HG03139 (cell line): ENCODE data around the gene JSRP1.

Experiments used
- ATAC-seq: cut with Tn5 transposase; IDR thresholded peaks from one replicate; pipeline ENCODE4 v1.9.1; 2021; ENCODE audit not compliant: unreplicated experiment

The JSRP1 gene

DNA sequence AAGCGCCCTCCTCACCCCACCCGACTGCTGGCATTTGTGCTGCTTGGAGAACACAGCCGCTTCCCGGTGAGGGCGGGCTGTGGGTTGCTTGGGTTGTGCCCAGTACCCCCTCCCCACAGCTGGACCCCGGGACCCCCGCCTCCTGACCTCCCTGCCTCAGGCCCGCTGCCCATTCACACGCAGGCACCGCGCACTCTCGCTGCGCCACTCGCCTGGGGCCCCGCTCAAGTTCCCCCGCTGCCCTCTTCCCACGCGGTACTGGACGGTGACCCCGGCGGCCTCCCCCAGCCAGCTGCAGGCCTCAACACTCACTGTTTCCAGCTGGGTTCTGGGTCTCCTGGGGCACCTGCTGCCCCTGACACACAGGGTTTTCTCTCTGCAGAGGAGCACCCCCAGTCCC, 36.5 kb downstream of the JSRP1 start:
- ATAC-seq = no peak

GRCh38 chr19:2217591-2217990, 38.6 kb downstream of the JSRP1 start:
- no peak for ATAC-seq

GRCh38 chr19:2216361-2217225, 39.6 kb downstream of the JSRP1 start:
- ATAC-seq = no peak

GRCh38 chr19:2215281-2215751, 40.9 kb downstream of the JSRP1 start:
- no peak for ATAC-seq

GRCh38 chr19:2214251-2214650, 42.0 kb downstream of the JSRP1 start:
- ATAC-seq = no peak

- no peak for ATAC-seq
These were observed 42.4 kb downstream of the JSRP1 start for GRCh38 chr19:2213799-2214198.

DNA sequence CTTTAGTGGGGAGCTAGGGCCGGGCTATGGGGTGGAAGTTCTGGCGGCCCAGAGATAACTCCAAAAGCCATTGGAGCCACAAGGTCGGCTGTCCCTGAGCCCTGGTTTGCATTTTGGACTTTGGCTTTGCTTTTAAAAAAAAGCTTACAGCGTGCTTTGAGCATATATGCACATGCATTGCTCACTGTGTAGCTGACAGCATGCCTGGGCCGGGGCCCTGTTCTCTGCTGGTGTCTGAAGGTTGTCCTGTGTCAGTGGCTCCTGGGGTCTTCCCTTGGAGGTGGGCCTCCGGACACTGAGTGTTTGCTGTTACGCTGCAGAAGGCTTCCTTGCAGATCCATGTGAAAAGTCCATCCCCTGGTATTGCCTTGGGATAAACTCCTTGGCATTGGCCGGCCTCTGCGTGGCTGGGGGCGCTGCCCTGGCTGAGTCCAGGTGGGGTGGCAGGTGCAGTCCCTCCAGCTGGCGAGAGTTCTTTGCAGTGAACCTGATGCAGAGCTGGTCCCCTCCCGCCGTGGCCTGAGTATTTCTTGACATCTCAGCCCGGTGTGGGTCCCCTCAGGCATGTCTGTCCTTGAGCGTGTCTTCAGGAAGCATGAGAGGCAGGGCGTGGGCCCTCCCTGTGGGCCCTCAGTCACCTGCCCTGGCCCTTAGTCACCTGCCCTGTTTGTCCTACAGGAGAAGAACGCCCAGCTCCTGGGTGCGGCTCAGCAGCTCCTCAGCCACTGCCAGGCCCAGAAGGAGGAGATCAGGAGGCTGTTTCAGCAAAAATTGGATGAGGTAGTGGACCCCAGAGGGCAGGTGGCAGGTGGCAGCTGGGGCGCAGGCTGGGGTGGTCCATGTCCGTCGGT, 43.1 kb downstream of the JSRP1 start:
- ATAC-seq = no peak

GRCh38 chr19:2210987-2211740, 45.1 kb downstream of the JSRP1 start:
- no peak for ATAC-seq

DNA sequence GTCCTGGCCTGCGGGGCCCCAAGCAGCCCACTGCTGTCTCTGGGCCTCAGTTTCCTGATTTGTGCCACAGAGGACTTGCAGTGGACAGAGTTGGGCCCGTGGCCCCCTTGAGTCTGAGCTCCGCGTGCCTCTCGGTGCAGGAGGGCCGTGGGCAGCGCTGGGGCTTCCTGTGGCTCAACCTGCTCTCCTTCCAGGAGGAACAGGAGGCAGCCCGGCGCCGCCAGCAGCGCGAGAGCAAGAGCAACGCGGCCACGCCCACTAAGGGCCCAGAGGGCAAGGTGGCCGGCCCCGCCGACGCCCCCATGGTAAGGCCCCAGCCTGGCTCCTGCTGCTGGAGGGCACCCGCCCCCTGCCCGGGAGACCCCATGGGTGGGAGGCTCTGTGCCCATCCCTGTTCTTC, 46.0 kb downstream of the JSRP1 start:
- no peak for ATAC-seq

GRCh38 chr19:2209408-2209807, 46.8 kb downstream of the JSRP1 start:
- no peak for ATAC-seq

DNA sequence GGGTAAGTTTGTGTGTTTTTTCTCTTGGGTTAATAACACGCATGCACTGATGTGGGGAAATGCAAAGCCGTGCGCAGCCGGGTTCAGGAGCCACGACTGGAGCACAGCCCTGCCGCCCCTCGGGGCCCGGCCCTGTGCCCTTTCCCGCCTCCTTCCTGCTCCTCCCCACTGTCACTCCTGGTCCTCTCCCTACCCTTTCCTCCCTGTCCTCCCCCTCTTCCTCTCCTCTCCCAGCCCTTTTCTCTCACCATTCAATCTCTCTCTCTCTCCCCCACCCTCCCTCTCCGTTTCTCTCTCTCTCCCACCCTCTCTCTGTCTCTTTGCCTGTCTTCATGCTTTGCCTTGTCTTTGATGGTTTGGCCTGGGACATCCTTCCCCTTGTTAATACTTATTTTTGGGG, 47.2 kb downstream of the JSRP1 start:
- no peak for ATAC-seq

DNA sequence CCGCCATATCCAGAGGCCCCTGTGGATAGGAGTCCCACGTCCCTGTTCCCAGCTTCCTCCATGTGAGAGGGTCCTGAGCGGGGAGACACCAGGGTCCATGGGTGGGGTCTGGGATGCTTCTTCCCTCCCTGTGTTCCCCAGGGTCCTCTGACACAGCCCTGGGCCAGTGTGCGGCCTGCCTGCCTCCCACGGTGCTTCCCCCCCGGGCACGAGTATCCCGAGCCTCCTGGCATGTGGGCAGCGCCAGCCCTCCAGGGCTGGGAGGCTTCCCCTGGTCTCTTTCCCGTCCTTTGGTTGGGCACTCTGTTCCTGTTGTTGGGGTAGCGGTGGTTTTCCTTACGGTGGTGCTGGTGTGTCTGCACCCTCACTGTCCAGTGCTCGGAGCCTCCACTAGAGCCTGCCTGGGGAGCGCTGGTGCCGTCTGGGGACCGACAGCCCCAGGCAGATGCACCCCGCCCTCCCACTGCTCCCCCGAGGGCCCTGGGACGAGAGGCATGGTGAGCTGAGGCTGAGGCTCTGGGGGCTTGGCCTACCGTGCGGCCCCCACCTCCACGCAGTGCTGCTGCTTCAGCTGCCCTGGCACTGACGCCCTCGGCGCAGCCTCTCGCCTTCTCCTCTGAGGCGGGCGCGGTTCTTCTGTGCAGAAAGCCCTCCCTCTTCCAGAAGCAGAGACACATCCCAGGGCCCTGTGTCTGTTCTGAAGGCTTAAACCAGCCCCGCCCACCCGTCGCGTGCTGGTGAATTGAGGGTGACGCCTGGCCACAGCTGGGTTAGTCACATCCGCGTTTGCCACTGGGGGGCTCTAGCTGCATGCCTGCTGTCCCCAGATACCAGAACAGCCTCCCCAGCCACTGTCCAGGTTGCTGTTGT, 48.0 kb downstream of the JSRP1 start:
- no peak for ATAC-seq

DNA sequence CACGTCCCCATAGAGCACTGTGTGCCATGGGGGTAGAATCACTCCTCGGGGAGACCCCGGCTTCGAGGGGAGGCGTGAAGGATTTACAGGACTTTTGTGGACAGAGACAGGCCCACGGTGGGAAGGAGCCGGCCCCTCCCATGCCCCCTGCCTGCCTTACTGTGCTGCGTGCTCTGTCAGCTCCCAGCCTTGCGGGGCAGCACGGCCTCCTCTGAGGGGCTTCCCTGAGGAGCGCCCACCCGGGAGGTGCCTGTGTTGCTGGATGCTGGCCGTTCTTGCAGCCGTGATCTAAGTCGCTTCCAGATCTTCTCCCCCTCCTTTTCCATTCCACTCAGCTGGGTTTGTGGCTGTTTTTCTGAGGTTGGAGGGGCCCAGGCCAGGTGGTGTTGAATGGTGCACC, 49.2 kb downstream of the JSRP1 start:
- ATAC-seq = no peak

DNA sequence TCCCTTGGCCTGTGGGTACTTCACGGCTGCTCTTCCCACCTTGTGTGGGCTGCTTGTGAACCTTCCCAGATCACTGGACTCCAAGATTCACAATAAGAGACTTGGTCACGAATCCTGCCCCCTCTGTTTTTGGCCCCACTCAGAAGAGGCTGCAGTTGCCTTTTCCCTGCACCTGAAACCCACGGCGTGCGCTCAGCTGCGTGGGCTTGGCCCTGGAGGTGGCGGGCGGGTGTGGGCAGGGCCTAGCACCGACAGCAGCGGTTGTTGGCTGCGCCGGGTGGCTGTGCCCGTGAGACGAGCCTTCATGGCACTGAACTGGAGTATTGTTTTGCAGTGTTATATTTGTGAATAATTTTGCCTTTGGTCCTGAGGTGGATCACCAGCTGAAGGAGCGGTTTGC, 53.9 kb downstream of the JSRP1 start:
- no peak for ATAC-seq
